IMR-90 (cell line): ENCODE results near the gene PERM1. TPM values are rescaled to one million over a fixed set of nuclear protein-coding genes. Genes with fewer than 3 reads are reported as not detected.

ENCODE experiments used
- ATAC-seq: fragments of 200-7000 bp; cut with Tn5 transposase; 2 replicates; pipeline ENCODE4 v1.9.1; 2020; ENCODE audit warnings: low read depth, mild to moderate bottlenecking, moderate library complexity
- BruUV-seq: library from RNA; stranded (reverse); fragments of 400-500 nt; replicated peaks from 2 replicates; lab custom pipeline; 2021; lab: Mats Ljungman, UMichigan
- CTCF ChIA-PET: fragments of 300-600 bp; formaldehyde crosslinking; extraction: SDS; loops from one replicate; lab custom pipeline; 2021; ENCODE audit warnings: antibody characterized with exemption; lab: Yijun Ruan, JAX
- POLR2A ChIA-PET: fragments of 300-600 bp; sonication (Branson Sonifier 250); formaldehyde crosslinking; loops from one replicate; lab custom pipeline; 2022; ENCODE audit warnings: antibody characterized with exemption; ENCODE audit not compliant: unreplicated experiment; lab: Charles Lee
- DNase-seq: peaks from one replicate; pipeline ENCODE4 v3.0.0; 2013
- H2AFZ ChIP-seq: replicated peaks from 2 replicates; pipeline ENCODE3; 2013; ENCODE audit warnings: low read length, mild to moderate bottlenecking; ENCODE audit not compliant: poor library complexity
- H2AK5ac ChIP-seq: 2 replicates; pipeline ENCODE4 v1.6.1; 2013; ENCODE audit warnings: low read depth, low read length, inconsistent platforms
- H2AK9ac ChIP-seq: replicated peaks from 2 replicates; pipeline ENCODE3; 2013; ENCODE audit warnings: mild to moderate bottlenecking, low read depth, low read length, moderate library complexity; ENCODE audit not compliant: poor library complexity
- H2BK120ac ChIP-seq: 2 replicates; pipeline ENCODE4 v1.6.1; 2013; ENCODE audit warnings: low read depth, low read length, inconsistent platforms
- H2BK15ac ChIP-seq: 3 replicates; pipeline ENCODE4 v1.6.1; 2013; ENCODE audit warnings: low read depth, low read length, inconsistent platforms
- H2BK20ac ChIP-seq: 2 replicates; pipeline ENCODE4 v1.6.1; 2013; ENCODE audit warnings: low read depth, mild to moderate bottlenecking, inconsistent platforms, low read length, moderate library complexity
- H2BK5ac ChIP-seq: 2 replicates; pipeline ENCODE4 v1.6.1; 2013; ENCODE audit warnings: mild to moderate bottlenecking, low read depth, low read length, inconsistent platforms; ENCODE audit not compliant: poor library complexity, severe bottlenecking
- H3K14ac ChIP-seq: replicated peaks from 2 replicates; pipeline ENCODE4 v1.6.1; 2013; ENCODE audit warnings: low read depth, low read length, inconsistent platforms
- H3K18ac ChIP-seq: 2 replicates; pipeline ENCODE4 v1.6.1; 2013; ENCODE audit warnings: low read depth, low read length, control low read depth
- H3K23ac ChIP-seq: 2 replicates; pipeline ENCODE4 v1.6.1; 2013; ENCODE audit warnings: low read depth, low read length, inconsistent platforms
- H3K27ac ChIP-seq: 2 replicates; pipeline ENCODE4 v1.5.1; 2013; ENCODE audit warnings: mild to moderate bottlenecking, control low read depth, low read length; ENCODE audit not compliant: insufficient read depth
- H3K27me3 ChIP-seq: 2 replicates; pipeline ENCODE4 v1.6.1; 2013; ENCODE audit warnings: low read length; ENCODE audit not compliant: control insufficient read depth, insufficient read depth
- H3K36me3 ChIP-seq: 2 replicates; pipeline ENCODE4 v1.6.1; 2013; ENCODE audit warnings: low read length, mixed read lengths; ENCODE audit not compliant: control insufficient read depth, insufficient read depth
- H3K4ac ChIP-seq: 2 replicates; pipeline ENCODE4 v1.6.1; 2013; ENCODE audit warnings: low read depth, low read length, inconsistent platforms
- H3K4me1 ChIP-seq: 2 replicates; pipeline ENCODE4 v1.6.1; 2013; ENCODE audit warnings: low read length, mixed read lengths; ENCODE audit not compliant: control insufficient read depth, insufficient read depth
- H3K4me2 ChIP-seq: 2 replicates; pipeline ENCODE4 v1.6.1; 2013; ENCODE audit warnings: low read depth, mild to moderate bottlenecking, control low read depth, low read length, moderate library complexity
- H3K4me3 ChIP-seq: 2 replicates; pipeline ENCODE4 v1.5.1; 2013; ENCODE audit warnings: low read depth, mild to moderate bottlenecking, control low read depth, low read length, moderate library complexity; ENCODE audit not compliant: insufficient read depth
- H3K56ac ChIP-seq: 2 replicates; pipeline ENCODE4 v1.6.1; 2013; ENCODE audit warnings: low read length, inconsistent platforms; ENCODE audit not compliant: insufficient read depth; ENCODE audit errors: extremely low read depth
- H3K79me1 ChIP-seq, 2 experiments: 2 replicates each; pipeline ENCODE4 v1.6.1; 2013; ENCODE audit warnings: low read length in 2 of 2, inconsistent platforms in 1 of 2, low read depth in 1 of 2
- H3K9ac ChIP-seq: 2 replicates; pipeline ENCODE4 v1.6.1; 2013; ENCODE audit warnings: low read depth, low read length, control low read depth
- H3K9me1 ChIP-seq: 2 replicates; pipeline ENCODE4 v1.6.1; 2013; ENCODE audit warnings: low read length, inconsistent platforms; ENCODE audit not compliant: insufficient read depth
- H3K9me3 ChIP-seq: 2 replicates; pipeline ENCODE4 v1.6.1; 2013; ENCODE audit warnings: low read length; ENCODE audit not compliant: control insufficient read depth, insufficient read depth
- H4K20me1 ChIP-seq: 2 replicates; pipeline ENCODE4 v1.6.1; 2013; ENCODE audit warnings: low read length, inconsistent platforms; ENCODE audit not compliant: insufficient read depth
- H4K5ac ChIP-seq: 2 replicates; pipeline ENCODE4 v1.6.1; 2013; ENCODE audit warnings: mild to moderate bottlenecking, low read depth, low read length, control low read depth
- H4K8ac ChIP-seq, 2 experiments: 2 replicates each; pipeline ENCODE4 v1.6.1; 2013; ENCODE audit warnings: low read depth in 2 of 2, low read length in 2 of 2, control low read depth in 1 of 2, inconsistent platforms in 1 of 2
- H4K91ac ChIP-seq: 2 replicates; pipeline ENCODE4 v1.6.1; 2013; ENCODE audit warnings: low read depth, low read length, inconsistent platforms; ENCODE audit not compliant: insufficient read depth
- BHLHE40 ChIP-seq: fragments of 150-350 bp; IDR thresholded peaks from 2 replicates; pipeline ENCODE4 v1.6.1; 2016; ENCODE audit warnings: mild to moderate bottlenecking, low read depth, low read length
- CEBPB ChIP-seq: IDR thresholded peaks from 2 replicates; pipeline ENCODE4 v1.6.1; 2012; ENCODE audit warnings: low read depth, low read length, improper control_type of control experiment
- CHD1 ChIP-seq: IDR thresholded peaks from 2 replicates; pipeline ENCODE4 v1.6.1; 2012; ENCODE audit warnings: low read depth, low read length, improper control_type of control experiment
- ELK1 ChIP-seq: fragments of 150-350 bp; IDR thresholded peaks from 2 replicates; pipeline ENCODE4 v1.6.1; 2016; ENCODE audit warnings: low read depth, mild to moderate bottlenecking, low read length, moderate library complexity, borderline replicate concordance
- FOS ChIP-seq: fragments of 150-350 bp; IDR thresholded peaks from 2 replicates; pipeline ENCODE4 v1.6.1; 2016; ENCODE audit warnings: low read depth, low read length
- MAFK ChIP-seq: IDR thresholded peaks from 2 replicates; pipeline ENCODE4 v1.6.1; 2012; ENCODE audit warnings: low read depth, low read length, improper control_type of control experiment
- MAZ ChIP-seq: IDR thresholded peaks from 2 replicates; pipeline ENCODE4 v1.6.1; 2012; ENCODE audit warnings: low read depth, mild to moderate bottlenecking, low read length, improper control_type of control experiment, moderate library complexity, borderline replicate concordance
- MXI1 ChIP-seq: IDR thresholded peaks from 2 replicates; pipeline ENCODE4 v1.6.1; 2012; ENCODE audit warnings: low read depth, mild to moderate bottlenecking, low read length, moderate library complexity, borderline replicate concordance
- NFE2L2 ChIP-seq: fragments of 150-350 bp; IDR thresholded peaks from 2 replicates; pipeline ENCODE4 v1.6.1; 2016; ENCODE audit warnings: low read depth, mild to moderate bottlenecking, low read length
- POLR2A ChIP-seq: IDR thresholded peaks from 2 replicates; pipeline ENCODE4 v1.6.1; 2012; ENCODE audit warnings: mild to moderate bottlenecking, low read depth, low read length
- RAD21 ChIP-seq: IDR thresholded peaks from 2 replicates; pipeline ENCODE4 v1.6.1; 2012; ENCODE audit warnings: low read length, improper control_type of control experiment
- RCOR1 ChIP-seq: IDR thresholded peaks from 2 replicates; pipeline ENCODE4 v1.6.1; 2012; ENCODE audit warnings: mild to moderate bottlenecking, low read length, improper control_type of control experiment; ENCODE audit not compliant: insufficient replicate concordance
- RFX5 ChIP-seq: IDR thresholded peaks from 2 replicates; pipeline ENCODE4 v1.8.0; 2012; ENCODE audit warnings: low read depth, mild to moderate bottlenecking, low read length, moderate library complexity
- SMC3 ChIP-seq: fragments of 150-350 bp; IDR thresholded peaks from 2 replicates; pipeline ENCODE4 v1.6.1; 2016; ENCODE audit warnings: low read depth, mild to moderate bottlenecking, antibody characterized with exemption, low read length, moderate library complexity
- WGBS, 2 experiments: methylation state at CpG; one replicate each; pipeline versions ENCODE4 v1.1.5 to v1.1.7; 2013; ENCODE audit warnings: missing lambda C conversion rate in 2 of 2; ENCODE audit not compliant: insufficient read length in 1 of 2; ENCODE audit errors: extremely low coverage in 2 of 2; 5-methylcytosine and 5-hydroxymethylcytosine counted together
- dilution Hi-C: fragments of 300-500 bp; cut with HindIII; formaldehyde crosslinking; loops from one replicate; pipeline ENCODE4 v1.14.3; 2018; ENCODE audit warnings: low sequenced_read_pairs; ENCODE audit not compliant: unreplicated experiment
- in situ Hi-C: fragments of 300-500 bp; cut with MboI; formaldehyde crosslinking; loops from 3 replicates; pipeline ENCODE4 v1.14.3; 2019; ENCODE audit warnings: low sequenced_read_pairs, inconsistent platforms, mixed read lengths
- intact Hi-C: fragments of 100-400 bp; cut with micrococcal nuclease; formaldehyde crosslinking; loops from 2 replicates; pipeline ENCODE4 v1.10.0; 2022
- polyA plus RNA-seq, 3 experiments: library from polyadenylated mRNA; depleted of rRNA; stranded (reverse); fragments of >200 nt; gene quantifications; 2 replicates each; pipeline ENCODE4 v1.2.3, GENCODE V29; 2012; ENCODE audit warnings: low replicate concordance in 1 of 3
- total RNA-seq: library from RNA; depleted of rRNA; stranded (reverse); fragments of >200 nt; gene quantifications from 2 replicates; pipeline ENCODE4 v1.2.3, GENCODE V29; 2012
- TF ChIP-seq, protein P1 (sequence below): fragments of 150-350 bp; IDR thresholded peaks from 2 replicates; pipeline ENCODE4 v1.6.1; 2017; ENCODE audit warnings: mild to moderate bottlenecking, antibody characterized with exemption, low read length, low read depth
- TF ChIP-seq, protein P2 (sequence below): conservative IDR thresholded peaks from 2 replicates; pipeline ENCODE4 v1.5.1; 2012; ENCODE audit warnings: mild to moderate bottlenecking, low read depth, low read length, improper control_type of control experiment

The PERM1 gene
- total and polyA plus RNA-seq, 2 of the 4 experiments (the other 2 are of a cell fraction), result not detected

- no peak overlapping the region for H2BK5ac ChIP-seq
- DNase-seq (no peak), ATAC-seq (no peak)
- H3K4me1 ChIP-seq, result peaks cover 13% of the 10 kb centered on the region
- 100% methylated on average over 1 of the region's 17 CpGs; no CpG with 5 or more reads in 1 of the 2 experiments for WGBS, 2 experiments
- no peak overlapping the region for H3K56ac ChIP-seq
- intact Hi-C loops (no loop called here), dilution Hi-C loops (no loop called here), in situ Hi-C loops (no loop called here)
- H3K14ac ChIP-seq, result no peak overlapping the region
- no peak overlapping the region for H3K18ac ChIP-seq
- H2BK20ac ChIP-seq, result no peak overlapping the region
- H3K27ac ChIP-seq, result no peak overlapping the region
- no peak overlapping the region for H4K8ac ChIP-seq
- no peak overlapping the region for H2AFZ ChIP-seq
- no TSS peak for BruUV-seq
- no peak overlapping the region for H4K91ac ChIP-seq
- TF ChIP-seq CHD1 (no peak), POLR2A (no peak), MAZ (no peak), SMC3 (no peak), NFE2L2 (no peak), RCOR1 (no peak), FOS (no peak), BHLHE40 (no peak), ELK1 (no peak), MXI1 (no peak), RFX5 (no peak), RAD21 (no peak), CEBPB (no peak), MAFK (no peak)
- TF ChIP-seq, protein P1, sequence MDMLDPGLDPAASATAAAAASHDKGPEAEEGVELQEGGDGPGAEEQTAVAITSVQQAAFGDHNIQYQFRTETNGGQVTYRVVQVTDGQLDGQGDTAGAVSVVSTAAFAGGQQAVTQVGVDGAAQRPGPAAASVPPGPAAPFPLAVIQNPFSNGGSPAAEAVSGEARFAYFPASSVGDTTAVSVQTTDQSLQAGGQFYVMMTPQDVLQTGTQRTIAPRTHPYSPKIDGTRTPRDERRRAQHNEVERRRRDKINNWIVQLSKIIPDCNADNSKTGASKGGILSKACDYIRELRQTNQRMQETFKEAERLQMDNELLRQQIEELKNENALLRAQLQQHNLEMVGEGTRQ, result no peak
- TF ChIP-seq, protein P2, sequence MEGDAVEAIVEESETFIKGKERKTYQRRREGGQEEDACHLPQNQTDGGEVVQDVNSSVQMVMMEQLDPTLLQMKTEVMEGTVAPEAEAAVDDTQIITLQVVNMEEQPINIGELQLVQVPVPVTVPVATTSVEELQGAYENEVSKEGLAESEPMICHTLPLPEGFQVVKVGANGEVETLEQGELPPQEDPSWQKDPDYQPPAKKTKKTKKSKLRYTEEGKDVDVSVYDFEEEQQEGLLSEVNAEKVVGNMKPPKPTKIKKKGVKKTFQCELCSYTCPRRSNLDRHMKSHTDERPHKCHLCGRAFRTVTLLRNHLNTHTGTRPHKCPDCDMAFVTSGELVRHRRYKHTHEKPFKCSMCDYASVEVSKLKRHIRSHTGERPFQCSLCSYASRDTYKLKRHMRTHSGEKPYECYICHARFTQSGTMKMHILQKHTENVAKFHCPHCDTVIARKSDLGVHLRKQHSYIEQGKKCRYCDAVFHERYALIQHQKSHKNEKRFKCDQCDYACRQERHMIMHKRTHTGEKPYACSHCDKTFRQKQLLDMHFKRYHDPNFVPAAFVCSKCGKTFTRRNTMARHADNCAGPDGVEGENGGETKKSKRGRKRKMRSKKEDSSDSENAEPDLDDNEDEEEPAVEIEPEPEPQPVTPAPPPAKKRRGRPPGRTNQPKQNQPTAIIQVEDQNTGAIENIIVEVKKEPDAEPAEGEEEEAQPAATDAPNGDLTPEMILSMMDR, result no peak
- no peak overlapping the region for H3K4ac ChIP-seq
- H4K20me1 ChIP-seq, result peaks cover 78% of the 10 kb centered on the region
- no peaks in the 10 kb centered on the region for H3K9me3 ChIP-seq
- H3K36me3 ChIP-seq, result peaks cover 22% of the 10 kb centered on the region
- no peak overlapping the region for H3K4me3 ChIP-seq
- H2AK5ac ChIP-seq, result no peak overlapping the region
- H3K23ac ChIP-seq, result no peak overlapping the region
- CTCF ChIA-PET, result no interaction called here
- H3K9me1 ChIP-seq, result peaks cover 2% of the 10 kb centered on the region; the same call in 1 of the 2 replicates
- no peak overlapping the region for H3K4me2 ChIP-seq
- peaks cover 21 to 65% of the 10 kb centered on the region in 2 experiments for H3K79me1 ChIP-seq
- no peaks in the 10 kb centered on the region for H3K27me3 ChIP-seq
- H2BK120ac ChIP-seq, result no peak overlapping the region
- H2AK9ac ChIP-seq, result peak overlapping the region; percentile 37
- H2BK15ac ChIP-seq, result no peak overlapping the region
- H4K5ac ChIP-seq, result no peak overlapping the region
- no peak overlapping the region for H3K9ac ChIP-seq
- POLR2A ChIA-PET, result no interaction called here
Measured at GRCh38 chr1:1027791-1028190, 45.9 kb upstream of the PERM1 start.
